Measurements from ENCODE around the gene RERE. TPM values are rescaled to one million over a fixed set of nuclear protein-coding genes. Genes with fewer than 3 reads are reported as not detected.
A peak's percentile ranks its signal among the peaks of the same experiment; 100 is the strongest.
"Not testable (repeated sequence)": the region's sequence is repeated elsewhere in the genome, so short reads cannot be mapped to it uniquely, and the experiment has no call there.

The RERE gene
- total RNA-seq, 3 donors from 2014 or later = 99.5 to 204 (median 174) TPM

DNA sequence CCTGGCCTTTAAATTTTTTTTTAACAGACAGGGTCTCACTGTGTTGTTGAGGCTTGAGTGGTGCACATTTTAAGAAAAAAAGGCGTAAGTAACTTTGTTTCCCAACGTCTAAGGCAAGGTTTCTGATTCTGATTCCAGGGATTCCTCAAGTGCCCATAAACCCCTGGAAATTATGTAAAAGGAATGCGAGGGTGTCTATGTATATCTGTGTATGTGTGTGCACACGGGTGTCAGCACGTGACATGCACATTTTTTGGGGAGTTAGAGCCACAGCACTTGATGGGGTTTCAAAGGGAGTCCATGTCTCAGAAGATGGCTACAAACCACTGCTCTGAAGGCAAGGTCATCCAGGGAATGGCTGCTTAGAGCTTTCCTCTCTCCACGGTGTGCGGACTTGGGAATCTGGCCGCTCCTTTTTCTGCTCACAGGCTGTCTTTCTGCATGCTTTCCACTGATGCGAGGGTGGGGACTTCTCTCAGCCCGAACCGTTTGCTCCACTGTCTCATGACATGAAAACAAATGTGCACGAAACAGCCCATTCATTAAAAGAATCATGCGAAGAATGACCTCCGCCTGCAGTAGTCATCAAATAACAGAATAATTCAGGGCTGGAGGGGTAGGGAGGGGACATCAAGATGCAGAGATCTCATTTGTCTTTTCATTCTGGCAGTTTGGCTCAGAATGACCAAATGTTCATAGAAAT lies 18.7 kb upstream of the RERE start:
- DNase-seq (no peak), ATAC-seq (no peak)
- intact Hi-C loops (cut with DNase I, micrococcal nuclease) = no loop called here
- Histone ChIP-seq H3K4me3 (no peak overlapping the region), H3K36me3 (ENCODE audit: low read depth) (no peaks in the 10 kb centered on the region), H3K9me3 (no peaks in the 10 kb centered on the region), H3K4me1 (ENCODE audit: low read depth) (no peaks in the 10 kb centered on the region)
- TF ChIP-seq, protein P1, sequence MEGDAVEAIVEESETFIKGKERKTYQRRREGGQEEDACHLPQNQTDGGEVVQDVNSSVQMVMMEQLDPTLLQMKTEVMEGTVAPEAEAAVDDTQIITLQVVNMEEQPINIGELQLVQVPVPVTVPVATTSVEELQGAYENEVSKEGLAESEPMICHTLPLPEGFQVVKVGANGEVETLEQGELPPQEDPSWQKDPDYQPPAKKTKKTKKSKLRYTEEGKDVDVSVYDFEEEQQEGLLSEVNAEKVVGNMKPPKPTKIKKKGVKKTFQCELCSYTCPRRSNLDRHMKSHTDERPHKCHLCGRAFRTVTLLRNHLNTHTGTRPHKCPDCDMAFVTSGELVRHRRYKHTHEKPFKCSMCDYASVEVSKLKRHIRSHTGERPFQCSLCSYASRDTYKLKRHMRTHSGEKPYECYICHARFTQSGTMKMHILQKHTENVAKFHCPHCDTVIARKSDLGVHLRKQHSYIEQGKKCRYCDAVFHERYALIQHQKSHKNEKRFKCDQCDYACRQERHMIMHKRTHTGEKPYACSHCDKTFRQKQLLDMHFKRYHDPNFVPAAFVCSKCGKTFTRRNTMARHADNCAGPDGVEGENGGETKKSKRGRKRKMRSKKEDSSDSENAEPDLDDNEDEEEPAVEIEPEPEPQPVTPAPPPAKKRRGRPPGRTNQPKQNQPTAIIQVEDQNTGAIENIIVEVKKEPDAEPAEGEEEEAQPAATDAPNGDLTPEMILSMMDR (IDR thresholded peaks at IDR 0.05) = no peak

DNA sequence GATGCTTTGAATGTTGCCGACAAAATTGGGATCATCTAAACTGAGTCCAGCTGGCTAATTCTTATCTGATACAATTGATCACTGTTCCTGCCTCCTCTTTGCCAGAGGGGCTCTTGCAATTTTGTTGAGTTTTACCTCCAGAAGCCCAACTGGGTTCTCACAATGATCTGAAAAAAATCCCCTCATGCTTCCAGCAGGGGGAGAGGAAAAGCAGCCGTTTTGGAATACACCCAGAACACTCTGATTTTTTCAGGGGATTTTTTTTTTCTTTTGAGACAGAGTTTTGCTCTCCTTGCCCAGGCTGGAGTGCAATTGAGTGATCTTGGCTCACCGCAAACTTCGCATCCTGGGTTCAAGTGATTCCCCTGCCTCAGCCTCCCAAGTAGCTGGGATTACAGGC lies 13.9 kb upstream of the RERE start:
- Histone ChIP-seq H3K4me3 (no peak overlapping the region), H3K4me1 (ENCODE audit: low read depth) (peaks cover 7% of the 10 kb centered on the region), H3K9me3 (no peaks in the 10 kb centered on the region), H3K36me3 (ENCODE audit: low read depth) (no peaks in the 10 kb centered on the region)
- no peak for ATAC-seq
- intact Hi-C loops (cut with DNase I, micrococcal nuclease) = no loop called here
- TF ChIP-seq, protein P1 (IDR thresholded peaks at IDR 0.05) = no peak
- DNase-seq = no peak

DNA sequence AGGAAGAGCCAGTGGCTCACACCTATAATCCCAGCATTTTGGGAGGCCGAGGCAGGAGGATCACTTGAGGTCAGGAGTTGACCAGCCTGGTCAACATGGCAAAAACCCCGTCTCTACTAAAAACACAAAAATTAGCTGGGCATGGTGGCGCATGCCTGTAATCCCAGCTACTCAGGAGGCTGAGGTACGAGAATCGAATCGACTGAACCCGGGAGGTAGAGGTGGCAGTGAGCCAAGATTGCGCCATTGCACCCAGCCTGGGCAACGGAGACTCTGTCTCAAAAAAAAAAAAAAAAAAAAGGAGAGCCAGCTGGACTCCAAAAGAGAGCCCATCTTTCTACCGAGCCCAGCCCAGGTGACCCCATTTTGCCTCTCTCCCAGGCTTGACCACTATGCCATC lies 13.3 kb upstream of the RERE start:
- H3K36me3 ChIP-seq (ENCODE audit: low read depth); ATAC-seq; DNase-seq; intact Hi-C loops (cut with DNase I, micrococcal nuclease); H3K9me3 ChIP-seq; H3K4me1 ChIP-seq (ENCODE audit: low read depth); H3K4me3 ChIP-seq: not testable (repeated sequence)

DNA sequence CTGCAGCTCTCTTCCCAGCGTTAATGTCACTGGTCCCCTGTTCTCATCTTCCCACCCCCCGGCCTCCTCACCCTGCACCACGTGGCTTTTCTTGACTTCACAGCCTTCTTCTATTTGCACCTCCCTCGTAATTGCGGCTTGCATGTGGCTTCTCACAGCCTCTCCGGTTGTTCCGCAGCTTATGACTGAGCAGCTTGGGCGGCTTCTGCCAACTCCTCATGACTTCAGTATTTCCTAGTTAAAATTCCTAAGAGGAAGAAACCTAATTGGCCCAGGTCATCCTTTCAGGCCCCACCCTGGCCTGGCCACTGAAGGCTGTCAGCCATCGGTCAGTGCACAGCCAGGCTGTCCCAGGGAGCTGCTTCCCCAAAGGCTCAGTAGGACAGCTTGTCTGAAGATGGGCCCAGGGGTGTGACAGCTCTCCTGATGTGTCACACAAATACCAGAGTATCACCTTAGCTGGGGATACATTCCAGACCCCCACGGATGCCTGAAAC lies 8.6 kb upstream of the RERE start:
- no peak overlapping the region for H3K4me3 ChIP-seq

DNA sequence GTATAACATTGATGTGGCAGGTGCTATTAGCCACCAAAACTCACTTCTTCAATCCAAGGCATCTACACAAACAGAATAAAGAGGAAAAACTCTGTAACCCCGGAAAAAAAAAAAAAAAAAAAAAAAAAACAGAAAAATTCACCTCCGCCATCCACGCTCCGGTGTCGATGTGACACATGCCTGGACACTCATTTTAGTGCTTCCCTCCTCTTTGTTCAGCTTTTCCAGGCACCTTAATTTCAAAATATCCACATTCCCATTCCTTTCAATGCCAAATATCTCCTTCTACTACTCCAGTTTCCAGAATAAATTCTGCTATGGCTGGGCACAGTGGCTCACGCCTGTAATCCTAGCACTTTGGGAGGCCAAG lies 5.8 kb upstream of the RERE start:
- peaks cover 16% of the 10 kb centered on the region for H3K4me1 ChIP-seq (ENCODE audit: low read depth)
- no peak for ATAC-seq
- H3K36me3 ChIP-seq (ENCODE audit: low read depth) = no peaks in the 10 kb centered on the region
- intact Hi-C loops (cut with DNase I, micrococcal nuclease) = no loop called here
- no peak for DNase-seq
- TF ChIP-seq, protein P1 (IDR thresholded peaks at IDR 0.05) = no peak
- no peaks in the 10 kb centered on the region for H3K9me3 ChIP-seq
- H3K4me3 ChIP-seq = no peak overlapping the region

More for the DNA sequence above, 8.6 kb upstream of the RERE start:
- Histone ChIP-seq H3K9me3 (no peaks in the 10 kb centered on the region), H3K36me3 (ENCODE audit: low read depth) (no peaks in the 10 kb centered on the region), H3K4me1 (ENCODE audit: low read depth) (peaks cover 21% of the 10 kb centered on the region)
- ATAC-seq = peak; percentile 23
- TF ChIP-seq, protein P1 (IDR thresholded peaks at IDR 0.05) = no peak
- DNase-seq = no peak
- intact Hi-C loops (cut with DNase I, micrococcal nuclease) = no loop called here

DNA sequence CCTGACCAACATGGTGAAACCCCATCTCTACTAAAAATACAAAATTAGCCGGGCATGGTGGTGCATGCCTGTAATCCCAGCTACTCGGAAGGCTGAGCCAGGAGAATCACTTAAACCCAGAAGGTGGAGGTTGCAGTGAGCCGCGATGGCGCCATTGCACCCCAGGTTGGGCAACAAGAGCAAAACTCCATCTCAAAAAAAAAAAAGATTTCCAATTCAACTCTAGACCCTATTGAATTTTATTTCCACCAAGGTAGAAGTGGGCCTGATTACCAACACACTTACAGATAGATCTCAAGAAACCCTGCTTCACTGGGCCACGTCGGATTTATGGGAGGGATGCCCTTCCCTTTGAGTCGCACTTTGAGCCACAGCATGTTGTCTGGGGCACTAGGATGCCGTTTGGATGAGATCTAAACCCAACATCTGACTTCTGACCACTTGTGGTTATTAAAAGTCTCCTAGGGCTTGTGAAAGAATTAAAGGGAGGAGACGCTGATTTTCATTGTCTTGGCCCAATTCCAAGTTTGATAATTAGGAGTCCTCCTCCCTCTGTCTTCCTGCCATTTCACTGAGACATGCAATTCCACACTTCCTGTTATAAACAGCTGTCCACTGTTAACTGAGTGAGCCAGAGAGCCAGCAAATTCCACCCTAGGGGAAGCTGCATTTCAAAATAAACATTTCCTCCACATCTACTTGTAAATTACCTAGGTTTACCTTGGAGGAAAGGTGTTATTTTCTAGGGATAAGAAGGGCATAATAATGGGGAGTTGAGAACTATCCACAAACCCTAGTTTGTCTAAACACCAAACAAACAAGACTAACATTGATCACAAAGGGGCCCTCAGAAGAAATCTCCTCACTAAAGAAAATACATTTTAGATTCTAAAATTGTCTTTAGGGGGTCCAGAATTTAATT lies 5.2 kb upstream of the RERE start:
- peaks cover 18% of the 10 kb centered on the region for H3K4me1 ChIP-seq (ENCODE audit: low read depth)
- intact Hi-C loops (cut with DNase I, micrococcal nuclease) = no loop called here
- no peak overlapping the region for H3K4me3 ChIP-seq
- H3K9me3 ChIP-seq = no peaks in the 10 kb centered on the region
- peak in 1 of 3 donors; percentile 37 for DNase-seq
- TF ChIP-seq, protein P1 (IDR thresholded peaks at IDR 0.05) = no peak
- peak; percentile 90 for ATAC-seq
- H3K36me3 ChIP-seq (ENCODE audit: low read depth) = no peaks in the 10 kb centered on the region

All from mucosa of descending colon (tissue), 3 donors.